D721Med (cell line): ENCODE data around the gene SLC10A6.

ENCODE experiments used
- DNase-seq: peaks from one replicate; pipeline ENCODE4 v3.0.0; 2011; ENCODE audit warnings: low spot score; ENCODE audit not compliant: insufficient read length
- FAIRE-seq: peaks from 2 replicates; lab custom pipeline; 2011; peaks lifted over from hg19 to GRCh38; lab: Jason Lieb, UNC
- TF ChIP-seq, protein P1 (sequence below): IDR thresholded peaks from 2 replicates; pipeline ENCODE4 v1.5.1; 2012; ENCODE audit warnings: mild to moderate bottlenecking, control low read depth; ENCODE audit not compliant: insufficient read depth; ENCODE audit errors: missing control alignments

SLC10A6 gene

DNA sequence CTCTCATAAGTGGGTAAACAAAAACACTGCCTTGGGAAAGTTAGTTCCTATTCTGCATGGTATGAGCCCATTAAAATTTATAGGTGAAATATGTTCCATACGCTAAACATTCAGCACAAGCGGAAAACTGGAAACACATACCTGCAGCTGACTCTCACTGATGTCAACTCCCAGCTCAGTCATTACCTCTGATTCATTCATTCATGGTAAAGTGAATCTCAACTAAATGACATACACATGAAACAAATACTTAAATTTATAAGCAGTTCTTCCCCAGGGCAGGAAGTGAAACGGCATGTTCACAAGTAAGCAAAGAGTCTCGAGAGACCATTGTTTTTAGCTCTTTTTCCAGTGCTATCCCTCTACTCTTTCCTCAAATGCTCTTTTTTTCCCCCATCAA is 1.6 kb downstream of the SLC10A6 start:
- DNase-seq (no peak), FAIRE-seq (no peak)
- TF ChIP-seq, protein P1, sequence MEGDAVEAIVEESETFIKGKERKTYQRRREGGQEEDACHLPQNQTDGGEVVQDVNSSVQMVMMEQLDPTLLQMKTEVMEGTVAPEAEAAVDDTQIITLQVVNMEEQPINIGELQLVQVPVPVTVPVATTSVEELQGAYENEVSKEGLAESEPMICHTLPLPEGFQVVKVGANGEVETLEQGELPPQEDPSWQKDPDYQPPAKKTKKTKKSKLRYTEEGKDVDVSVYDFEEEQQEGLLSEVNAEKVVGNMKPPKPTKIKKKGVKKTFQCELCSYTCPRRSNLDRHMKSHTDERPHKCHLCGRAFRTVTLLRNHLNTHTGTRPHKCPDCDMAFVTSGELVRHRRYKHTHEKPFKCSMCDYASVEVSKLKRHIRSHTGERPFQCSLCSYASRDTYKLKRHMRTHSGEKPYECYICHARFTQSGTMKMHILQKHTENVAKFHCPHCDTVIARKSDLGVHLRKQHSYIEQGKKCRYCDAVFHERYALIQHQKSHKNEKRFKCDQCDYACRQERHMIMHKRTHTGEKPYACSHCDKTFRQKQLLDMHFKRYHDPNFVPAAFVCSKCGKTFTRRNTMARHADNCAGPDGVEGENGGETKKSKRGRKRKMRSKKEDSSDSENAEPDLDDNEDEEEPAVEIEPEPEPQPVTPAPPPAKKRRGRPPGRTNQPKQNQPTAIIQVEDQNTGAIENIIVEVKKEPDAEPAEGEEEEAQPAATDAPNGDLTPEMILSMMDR, result no peak

DNA sequence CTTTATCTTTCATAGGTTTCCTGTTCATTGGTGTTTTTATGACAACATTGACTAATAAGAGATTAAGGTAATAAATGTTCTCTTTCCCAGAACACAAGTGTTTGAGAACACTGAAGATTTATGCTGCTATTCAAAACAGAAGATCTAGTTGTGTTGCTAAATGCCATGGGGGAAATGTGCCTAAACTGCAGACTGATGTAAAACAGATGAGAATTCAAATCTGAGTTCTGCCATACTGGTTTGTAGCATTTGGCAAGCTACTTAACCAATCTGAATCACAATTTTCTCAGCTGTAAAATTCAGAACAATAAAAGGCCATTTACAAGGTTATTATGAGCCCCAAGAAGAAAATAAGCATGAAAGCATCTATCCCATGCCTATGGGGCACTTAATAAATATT is 2.3 kb downstream of the SLC10A6 start:
- DNase-seq (no peak), FAIRE-seq (no peak)
- TF ChIP-seq, protein P1, result no peak

DNA sequence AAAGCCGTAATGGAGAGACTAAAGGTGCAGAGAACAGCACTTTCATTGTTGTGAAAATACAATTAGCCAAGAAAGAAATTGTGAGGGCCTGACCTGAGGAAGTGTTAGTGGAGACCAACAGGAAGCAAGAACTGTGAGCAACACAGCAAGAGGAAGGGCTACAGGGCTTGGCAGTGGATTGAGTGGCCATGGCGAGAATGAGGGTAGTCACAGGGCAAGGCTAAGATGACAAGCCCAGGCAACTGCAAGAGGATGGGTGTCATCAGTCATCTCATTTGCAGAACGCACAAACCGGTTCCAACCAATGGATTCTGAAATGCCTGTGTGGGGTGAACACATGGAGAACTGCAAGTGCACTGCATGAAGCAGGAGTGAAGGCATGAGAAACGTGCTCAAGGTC is 3.6 kb downstream of the SLC10A6 start:
- FAIRE-seq, result no peak
- no peak for DNase-seq
- TF ChIP-seq, protein P1, result no peak

DNA sequence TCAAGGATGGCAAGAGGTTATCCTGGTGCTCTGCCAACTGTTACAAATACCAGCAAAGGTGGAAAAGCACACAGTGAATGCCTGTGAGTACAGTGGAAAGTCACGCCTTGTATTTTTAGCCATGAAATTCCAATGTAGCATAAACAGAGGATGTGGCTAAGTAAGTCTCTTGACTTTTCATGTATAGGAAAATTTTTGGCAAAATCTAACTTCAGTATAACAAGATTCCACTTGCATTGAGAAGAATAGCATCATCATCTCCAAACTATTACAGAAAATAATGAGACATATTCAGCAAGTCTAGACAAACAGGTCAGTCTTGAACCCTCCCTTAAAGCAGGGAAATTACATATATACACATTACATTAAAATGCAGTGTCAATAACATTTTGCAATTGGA is 7.9 kb downstream of the SLC10A6 start:
- DNase-seq (no peak), FAIRE-seq (no peak)
- TF ChIP-seq, protein P1, result no peak

DNA sequence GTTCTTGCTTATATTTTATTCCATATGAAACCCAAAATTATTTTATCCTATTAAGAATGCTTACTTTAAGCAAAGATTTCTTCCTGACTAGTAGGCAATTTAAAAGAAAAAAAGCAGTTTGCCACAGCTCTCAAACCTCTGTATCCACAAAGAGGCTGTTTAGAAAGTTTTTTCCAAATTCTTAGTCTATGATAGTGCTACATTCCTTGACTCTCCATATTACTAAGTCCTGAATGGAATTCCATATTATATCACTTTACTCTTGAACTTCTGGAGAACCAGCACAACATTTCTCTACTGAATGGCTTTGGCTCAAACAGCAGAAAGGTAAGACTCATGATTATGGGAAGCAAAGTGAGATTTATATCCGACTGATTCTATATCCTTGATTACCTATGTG is 8.3 kb downstream of the SLC10A6 start:
- DNase-seq, result no peak
- FAIRE-seq, result no peak
- TF ChIP-seq, protein P1, result no peak

DNA sequence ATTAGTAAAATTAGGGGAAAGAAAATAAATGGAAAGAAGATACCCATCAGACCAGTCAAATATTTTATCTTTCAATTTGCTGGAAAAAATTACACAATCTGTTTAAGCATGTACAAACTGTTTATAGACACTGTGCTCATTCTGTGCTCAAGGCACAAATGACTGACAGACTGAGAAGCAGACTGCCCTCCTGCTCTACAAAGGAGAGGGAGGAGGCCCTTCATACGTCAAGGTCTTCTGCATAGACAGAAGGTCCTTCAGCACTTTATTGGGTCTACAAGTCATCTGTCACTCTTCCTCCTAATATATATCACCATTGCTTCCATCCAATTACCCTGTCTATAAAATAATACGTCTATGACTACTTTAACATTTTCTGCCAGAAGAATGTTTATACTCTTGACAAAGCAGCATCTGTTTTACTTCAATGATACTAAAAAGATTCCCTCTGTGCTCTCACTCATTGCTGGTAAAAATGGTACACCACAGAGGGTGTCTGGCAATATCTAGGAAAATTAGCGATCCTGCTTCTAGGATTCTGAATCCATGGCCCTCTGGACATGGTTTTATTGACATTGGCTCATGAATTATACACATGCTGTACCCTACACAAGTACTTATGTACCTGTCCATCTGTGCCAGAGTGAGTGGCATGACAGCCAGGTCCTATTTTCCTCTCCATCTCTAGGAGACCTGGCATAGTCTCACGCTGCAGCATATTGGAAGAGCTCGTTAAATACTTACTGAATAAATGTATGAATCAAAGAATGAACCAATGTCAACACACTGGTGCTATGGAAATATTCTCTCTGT is 11.3 kb downstream of the SLC10A6 start:
- no peak for FAIRE-seq
- TF ChIP-seq, protein P1, result no peak
- DNase-seq, result no peak

DNA sequence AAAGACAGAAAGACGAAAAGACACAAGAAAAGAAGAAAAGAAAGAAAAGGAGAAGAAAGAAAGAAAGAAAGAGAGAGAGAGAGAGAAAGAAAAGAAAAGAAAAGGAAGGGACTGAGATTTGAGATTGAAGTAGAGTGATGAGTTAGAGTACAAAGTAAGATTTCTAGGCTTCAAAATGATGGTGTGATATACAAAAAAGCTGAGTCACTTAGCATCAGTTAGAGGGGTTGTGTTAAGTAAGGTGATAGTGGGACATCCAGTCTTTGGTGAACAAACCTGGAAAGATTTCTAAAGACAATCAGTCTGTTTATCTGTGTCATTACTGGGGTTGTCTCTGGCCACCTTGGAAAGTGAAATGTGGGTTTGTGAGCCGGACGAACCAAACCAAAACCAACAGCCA is 13.5 kb downstream of the SLC10A6 start:
- DNase-seq (no peak), FAIRE-seq (no peak)
- TF ChIP-seq, protein P1, result no peak
